Fibroblast of pulmonary artery (primary cell): Measurements from ENCODE around the gene CDH23.

Source experiments
- DNase-seq: peaks from one replicate; pipeline ENCODE4 v3.0.0-alpha.2; 2010; ENCODE audit warnings: low read depth
- H3K4me3 ChIP-seq: replicated peaks from 2 replicates; pipeline ENCODE4 v1.5.1; 2011; ENCODE audit warnings: low read depth, mild to moderate bottlenecking, control low read depth, low read length, moderate library complexity
- TF ChIP-seq, protein P1 (sequence below): IDR thresholded peaks from 2 replicates; pipeline ENCODE4 v1.5.1; 2011; ENCODE audit warnings: mild to moderate bottlenecking, control low read depth, low read length, inconsistent platforms; ENCODE audit errors: missing control alignments

The CDH23 gene

DNA sequence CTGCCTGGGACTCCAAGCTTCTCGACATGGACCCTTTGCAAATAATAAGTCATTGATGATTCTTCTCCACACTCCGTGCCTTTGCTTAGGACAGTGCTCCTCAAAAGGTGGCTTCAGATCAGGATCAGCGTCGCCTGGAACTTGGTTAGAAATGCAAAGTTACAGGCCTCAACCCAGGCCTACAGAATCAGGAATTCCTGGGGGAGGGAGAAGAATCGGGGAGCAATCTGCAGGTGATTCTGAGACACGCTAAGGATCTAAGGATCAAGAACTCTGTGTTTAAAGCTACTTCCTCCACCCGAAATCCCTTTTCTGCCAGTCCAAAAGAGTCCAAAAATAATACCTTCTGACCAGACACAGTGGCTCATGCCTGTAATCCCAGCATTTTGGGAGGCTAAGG lies 244.7 kb downstream of the CDH23 start:
- TF ChIP-seq, protein P1, sequence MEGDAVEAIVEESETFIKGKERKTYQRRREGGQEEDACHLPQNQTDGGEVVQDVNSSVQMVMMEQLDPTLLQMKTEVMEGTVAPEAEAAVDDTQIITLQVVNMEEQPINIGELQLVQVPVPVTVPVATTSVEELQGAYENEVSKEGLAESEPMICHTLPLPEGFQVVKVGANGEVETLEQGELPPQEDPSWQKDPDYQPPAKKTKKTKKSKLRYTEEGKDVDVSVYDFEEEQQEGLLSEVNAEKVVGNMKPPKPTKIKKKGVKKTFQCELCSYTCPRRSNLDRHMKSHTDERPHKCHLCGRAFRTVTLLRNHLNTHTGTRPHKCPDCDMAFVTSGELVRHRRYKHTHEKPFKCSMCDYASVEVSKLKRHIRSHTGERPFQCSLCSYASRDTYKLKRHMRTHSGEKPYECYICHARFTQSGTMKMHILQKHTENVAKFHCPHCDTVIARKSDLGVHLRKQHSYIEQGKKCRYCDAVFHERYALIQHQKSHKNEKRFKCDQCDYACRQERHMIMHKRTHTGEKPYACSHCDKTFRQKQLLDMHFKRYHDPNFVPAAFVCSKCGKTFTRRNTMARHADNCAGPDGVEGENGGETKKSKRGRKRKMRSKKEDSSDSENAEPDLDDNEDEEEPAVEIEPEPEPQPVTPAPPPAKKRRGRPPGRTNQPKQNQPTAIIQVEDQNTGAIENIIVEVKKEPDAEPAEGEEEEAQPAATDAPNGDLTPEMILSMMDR: no peak
- H3K4me3 ChIP-seq: no peak overlapping the region
- no peak for DNase-seq

DNA sequence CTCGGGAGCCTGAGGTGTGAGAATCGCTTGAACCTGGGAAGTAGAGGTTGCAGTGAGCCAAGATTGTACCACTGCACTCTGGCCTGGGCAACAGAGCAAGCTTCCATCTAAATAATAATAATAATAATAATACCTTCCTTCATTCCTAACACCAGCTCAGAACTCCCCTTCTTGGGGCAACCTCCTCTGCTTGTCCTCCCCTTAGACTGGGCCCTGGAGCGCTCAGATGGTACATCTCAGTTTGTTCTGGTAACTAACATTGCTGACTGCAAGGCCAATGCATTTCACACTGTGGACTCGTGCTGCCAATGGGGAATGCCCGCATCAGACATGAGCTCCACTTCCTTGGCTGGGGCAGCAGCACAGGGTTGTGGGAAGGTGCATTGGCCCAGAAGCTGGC lies 245.3 kb downstream of the CDH23 start:
- no peak for DNase-seq
- no peak overlapping the region for H3K4me3 ChIP-seq
- TF ChIP-seq, protein P1: no peak

DNA sequence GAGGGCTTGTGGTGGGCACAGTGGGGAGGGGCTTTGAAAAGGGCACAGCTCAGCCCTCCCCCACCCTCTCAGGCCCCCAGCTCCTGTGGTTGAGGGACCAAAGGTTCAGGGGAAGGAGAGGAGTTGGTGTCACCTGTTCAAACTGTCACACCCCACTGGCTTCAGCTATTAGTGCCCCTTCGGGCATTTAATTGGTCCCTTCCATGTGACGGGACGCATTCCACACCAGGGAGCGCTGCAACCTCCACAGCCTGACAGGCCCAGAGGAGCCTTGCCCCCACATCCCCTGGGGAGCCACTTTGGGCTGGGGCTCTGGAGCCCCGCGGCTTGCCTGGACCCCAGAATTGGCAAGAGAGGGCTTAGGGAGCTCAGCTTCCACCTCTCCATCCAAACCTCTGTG lies 247.2 kb downstream of the CDH23 start:
- no peak overlapping the region for H3K4me3 ChIP-seq
- TF ChIP-seq, protein P1: no peak
- no peak for DNase-seq

DNA sequence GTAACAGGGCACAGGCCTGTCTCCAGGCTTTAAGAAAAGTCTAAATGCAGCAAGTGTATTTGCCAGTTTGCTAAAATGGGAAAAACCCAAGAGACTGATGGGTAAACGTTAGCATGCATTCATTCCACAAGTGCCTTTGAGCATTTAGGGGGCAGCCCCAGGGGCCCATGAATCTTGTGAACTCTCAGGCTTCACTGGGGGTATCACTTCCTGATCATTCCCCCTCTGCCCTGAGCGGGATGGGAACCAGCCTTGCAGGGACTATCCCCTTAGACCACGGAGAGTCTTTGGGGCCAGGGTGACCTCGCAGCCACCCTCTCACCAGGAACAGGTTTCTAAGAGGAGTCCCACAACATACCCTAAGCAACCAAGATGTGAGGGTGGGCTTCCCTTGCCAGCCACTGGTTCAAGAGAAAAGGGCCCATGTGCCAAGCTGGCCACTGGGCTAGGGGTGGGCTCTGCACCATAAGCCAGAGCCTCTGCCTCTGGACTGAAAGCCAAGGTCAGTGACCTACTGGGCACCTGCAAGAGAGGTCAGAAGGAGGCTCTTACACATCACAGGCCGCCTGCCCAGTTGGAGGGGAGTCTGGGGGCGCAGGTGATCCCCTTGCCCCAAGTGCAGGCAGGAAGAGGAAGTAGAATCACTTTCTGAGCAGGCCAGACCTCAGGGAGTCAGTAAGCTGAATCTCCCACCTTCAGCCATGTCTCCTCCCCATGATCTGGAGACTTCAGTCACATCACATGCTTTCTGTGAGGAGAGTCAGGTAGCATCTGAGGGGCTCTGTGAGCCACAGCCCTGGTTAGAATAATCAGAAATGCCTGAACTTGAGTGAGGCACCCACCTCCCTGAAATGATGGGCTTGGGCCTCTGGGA lies 247.8 kb downstream of the CDH23 start:
- no peak overlapping the region for H3K4me3 ChIP-seq
- DNase-seq: no peak
- TF ChIP-seq, protein P1: no peak

DNA sequence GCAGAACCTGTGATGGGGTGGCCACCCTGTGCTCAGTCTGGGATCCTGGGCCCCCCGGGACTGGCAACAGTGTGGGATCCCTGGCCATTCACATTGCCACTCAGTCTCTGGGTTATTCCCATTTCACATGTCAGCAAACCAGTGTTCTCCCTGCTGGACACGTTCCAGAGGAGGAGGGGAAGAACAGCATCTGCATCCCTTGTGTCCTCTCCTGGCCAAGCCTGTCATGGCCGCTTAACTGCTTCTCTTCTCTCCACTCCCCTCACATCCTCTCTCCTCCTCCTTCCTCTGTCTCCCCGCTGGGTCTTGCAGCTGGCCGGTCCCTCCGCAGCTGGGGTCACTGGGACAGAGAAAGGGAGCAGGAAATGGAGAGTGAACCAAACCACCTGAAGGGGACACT lies 248.5 kb downstream of the CDH23 start:
- no peak for DNase-seq
- TF ChIP-seq, protein P1: no peak
- no peak overlapping the region for H3K4me3 ChIP-seq

DNA sequence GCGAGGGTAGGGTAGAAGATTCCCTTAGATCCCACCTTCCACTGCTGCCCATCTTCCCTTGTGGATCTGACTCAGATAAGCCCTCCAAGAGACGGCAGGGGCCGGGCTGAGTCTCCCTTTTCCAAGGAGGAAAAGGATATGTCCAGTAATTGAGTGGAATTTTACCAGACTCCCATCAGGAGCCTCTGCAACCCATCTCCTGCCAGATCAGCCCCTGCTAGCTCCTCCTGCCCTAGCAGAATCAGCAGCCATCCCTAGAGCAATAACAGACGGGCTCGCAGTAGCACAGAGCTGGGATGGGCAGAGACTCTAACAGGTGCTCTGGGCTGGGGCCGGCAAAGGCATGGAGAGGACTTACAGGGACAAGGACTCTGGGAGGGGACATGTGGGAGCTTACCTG lies 249.3 kb downstream of the CDH23 start:
- DNase-seq: no peak
- H3K4me3 ChIP-seq: no peak overlapping the region
- TF ChIP-seq, protein P1: no peak

DNA sequence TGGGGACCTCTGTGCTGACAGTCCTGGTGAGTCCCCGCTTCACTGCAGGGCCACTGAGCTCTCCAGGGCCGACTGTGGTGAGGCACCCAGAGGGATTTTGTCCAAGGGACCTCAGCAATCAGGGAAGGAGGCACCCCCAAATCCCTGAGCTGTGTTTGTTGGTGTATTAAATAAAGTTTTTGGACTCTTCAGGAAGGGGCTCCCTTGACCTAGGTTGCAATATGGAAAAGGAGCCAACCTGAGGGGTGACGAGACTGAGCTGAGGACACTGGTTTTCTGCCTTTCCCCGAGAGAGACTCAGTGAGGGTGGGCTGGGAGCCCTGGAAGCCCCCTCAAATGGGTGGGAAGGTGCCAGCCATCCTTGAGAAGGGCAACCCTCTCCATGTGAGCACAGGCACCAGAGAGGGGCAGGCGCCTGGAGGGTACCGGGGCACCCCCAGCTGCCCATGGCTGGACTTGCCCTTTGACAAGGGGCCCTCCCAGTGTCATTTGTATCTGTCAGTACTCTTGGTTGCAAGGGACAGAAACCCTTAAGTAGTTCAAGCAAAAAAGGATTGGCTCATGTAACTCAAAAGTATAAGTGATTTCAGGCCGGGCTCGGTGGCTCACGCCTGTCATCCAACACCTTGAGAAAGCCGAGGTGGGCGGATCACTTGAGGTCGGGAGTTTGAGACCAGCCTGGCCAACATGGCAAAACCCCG lies 250.0 kb downstream of the CDH23 start:
- DNase-seq: no peak
- TF ChIP-seq, protein P1: no peak

More for the DNA sequence above, 250.0 kb downstream of the CDH23 start:
- H3K4me3 ChIP-seq: no peak overlapping the region
